ENCODE data around the gene EIF4E1B.

The EIF4E1B gene

GRCh38 chr5:176673651-176674583 is 43.4 kb downstream of the EIF4E1B start:
- no peaks in the 10 kb centered on the region for H3K9me3 ChIP-seq (ENCODE audit: low read length)
- H3K4me1 ChIP-seq (ENCODE audit: insufficient read depth, low read length) = no peaks in the 10 kb centered on the region
- H3K27ac ChIP-seq (ENCODE audit: low read depth, low read length) = no peak overlapping the region
- H3K27me3 ChIP-seq (ENCODE audit: control insufficient read depth in 1 of 2, insufficient read depth in 2 of 2, low read length in 2 of 2) = peaks cover 0 to 10% of the 10 kb centered on the region in 2 donors
- H3K4me3 ChIP-seq (ENCODE audit: low read depth in 1 of 2, low read length in 2 of 2) = no peak overlapping the region
- no peaks in the 10 kb centered on the region for H3K36me3 ChIP-seq (ENCODE audit: insufficient read depth, low read length)
- H3K9ac ChIP-seq (ENCODE audit: low read length) = no peak overlapping the region

DNA sequence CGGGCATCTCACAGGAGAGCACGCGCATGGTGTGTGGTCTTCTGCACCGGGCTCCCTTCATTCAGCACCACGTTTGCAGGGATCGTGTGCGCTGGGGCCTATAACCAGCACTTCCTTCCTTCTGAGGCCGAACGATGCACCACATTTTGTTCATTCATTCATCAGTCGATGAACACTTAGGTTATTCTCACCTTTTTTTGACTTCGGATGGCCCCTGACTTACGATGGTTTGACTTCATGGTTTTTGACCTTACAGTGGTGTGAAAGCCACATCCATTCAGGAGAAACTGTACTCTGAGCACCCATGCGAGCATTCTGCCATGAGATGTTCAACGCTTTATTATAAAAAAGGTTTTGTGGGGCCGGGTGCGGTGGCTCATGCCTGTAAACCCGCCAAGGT is 44.3 kb downstream of the EIF4E1B start:
- H3K27me3 ChIP-seq (ENCODE audit: control insufficient read depth in 1 of 2, insufficient read depth in 2 of 2, low read length in 2 of 2) = peaks cover 4 to 14% of the 10 kb centered on the region in 2 donors
- no peak overlapping the region for H3K27ac ChIP-seq (ENCODE audit: low read depth, low read length)
- no peak overlapping the region for H3K9ac ChIP-seq (ENCODE audit: low read length)
- no peak overlapping the region for H3K4me3 ChIP-seq (ENCODE audit: low read depth in 1 of 2, low read length in 2 of 2)
- no peaks in the 10 kb centered on the region for H3K4me1 ChIP-seq (ENCODE audit: insufficient read depth, low read length)
- H3K36me3 ChIP-seq (ENCODE audit: insufficient read depth, low read length) = no peaks in the 10 kb centered on the region
- H3K9me3 ChIP-seq (ENCODE audit: low read length) = no peaks in the 10 kb centered on the region

DNA sequence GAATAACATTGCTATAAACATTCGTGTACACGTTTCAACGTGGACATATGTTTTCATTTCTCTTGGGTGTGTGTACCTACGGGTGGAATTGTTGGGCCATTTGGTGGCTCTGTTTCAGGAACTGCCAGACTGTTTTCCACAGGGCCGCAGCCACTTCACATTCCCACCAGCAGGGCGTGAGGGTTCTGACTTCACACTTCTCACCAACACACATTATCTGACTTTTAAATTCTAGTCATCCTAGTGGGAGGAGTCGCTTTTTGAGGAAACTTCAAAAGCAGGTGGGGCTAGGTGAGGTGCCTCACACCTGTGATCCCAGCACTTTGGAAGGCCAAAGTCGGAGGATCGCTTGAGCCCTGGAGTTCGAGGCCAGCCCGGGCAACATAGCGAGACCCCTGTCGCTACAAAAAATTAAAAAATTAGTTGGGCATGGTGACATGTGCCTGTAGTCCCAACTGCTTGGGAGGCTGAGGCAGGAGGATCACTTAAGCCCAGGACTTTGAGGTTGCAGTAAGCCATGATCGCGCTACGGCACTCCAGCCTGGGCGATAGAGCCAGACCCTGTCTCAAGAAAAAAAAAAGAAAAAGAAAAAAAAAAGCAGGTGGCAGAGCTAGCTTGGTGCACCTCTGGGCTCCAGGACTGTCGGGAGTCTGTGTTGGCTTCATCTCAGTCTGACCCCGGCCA is 45.3 kb downstream of the EIF4E1B start:
- Histone ChIP-seq H3K27ac (ENCODE audit: low read depth, low read length) (no peak overlapping the region), H3K36me3 (ENCODE audit: insufficient read depth, low read length) (no peaks in the 10 kb centered on the region), H3K9me3 (ENCODE audit: low read length) (no peaks in the 10 kb centered on the region), H3K27me3 (ENCODE audit: control insufficient read depth in 1 of 2, insufficient read depth in 2 of 2, low read length in 2 of 2) (peaks cover 4 to 15% of the 10 kb centered on the region in 2 donors), H3K9ac (ENCODE audit: low read length) (no peak overlapping the region), H3K4me1 (ENCODE audit: insufficient read depth, low read length) (no peaks in the 10 kb centered on the region), H3K4me3 (ENCODE audit: low read depth in 1 of 2, low read length in 2 of 2) (no peak overlapping the region)

GRCh38 chr5:176676361-176676824 is 45.9 kb downstream of the EIF4E1B start:
- no peak overlapping the region for H3K9ac ChIP-seq (ENCODE audit: low read length)
- H3K27me3 ChIP-seq (ENCODE audit: control insufficient read depth in 1 of 2, insufficient read depth in 2 of 2, low read length in 2 of 2) = peaks cover 4 to 17% of the 10 kb centered on the region in 2 donors
- no peak overlapping the region for H3K27ac ChIP-seq (ENCODE audit: low read depth, low read length)
- H3K9me3 ChIP-seq (ENCODE audit: low read length) = no peaks in the 10 kb centered on the region
- no peaks in the 10 kb centered on the region for H3K4me1 ChIP-seq (ENCODE audit: insufficient read depth, low read length)
- no peak overlapping the region for H3K4me3 ChIP-seq (ENCODE audit: low read depth in 1 of 2, low read length in 2 of 2)
- H3K36me3 ChIP-seq (ENCODE audit: insufficient read depth, low read length) = no peaks in the 10 kb centered on the region

DNA sequence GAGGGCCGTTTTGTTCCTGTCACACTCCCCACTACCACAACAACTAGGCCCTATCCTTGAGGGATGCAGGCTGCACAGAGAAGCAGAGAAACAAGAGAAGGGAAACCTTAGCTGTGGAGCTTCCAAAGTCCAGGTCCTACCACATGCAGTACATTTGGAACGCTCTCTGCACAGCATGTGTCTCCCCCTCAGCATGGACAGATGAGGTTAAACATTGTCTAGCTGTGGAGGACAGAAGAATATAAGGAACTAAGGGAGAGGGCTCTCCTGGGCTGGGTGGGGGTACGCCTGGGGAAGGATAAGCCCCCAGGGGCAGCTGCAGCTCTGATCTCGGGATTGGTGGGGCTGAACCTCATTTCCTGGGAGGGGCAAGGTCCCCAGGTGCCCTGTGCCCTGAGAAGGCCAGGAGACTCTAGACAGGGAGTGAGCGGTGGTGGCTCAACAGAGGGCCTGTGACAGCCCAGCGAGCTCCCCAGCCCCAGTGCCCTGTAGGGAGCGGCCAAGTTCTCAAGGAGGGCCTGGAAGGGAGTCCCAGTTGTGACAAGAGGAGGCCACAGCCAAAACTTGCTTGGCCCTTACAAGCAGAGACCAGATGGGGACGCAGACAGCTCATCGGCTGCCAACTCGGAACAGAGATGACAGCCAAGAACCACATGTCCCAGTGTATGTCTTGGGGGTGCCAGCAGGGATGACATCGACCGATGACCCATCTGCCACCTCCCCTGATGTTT is 46.9 kb downstream of the EIF4E1B start:
- H3K36me3 ChIP-seq (ENCODE audit: insufficient read depth, low read length) = no peaks in the 10 kb centered on the region
- no peak overlapping the region for H3K9ac ChIP-seq (ENCODE audit: low read length)
- H3K9me3 ChIP-seq (ENCODE audit: low read length) = no peaks in the 10 kb centered on the region
- peaks cover 8 to 17% of the 10 kb centered on the region in 2 donors for H3K27me3 ChIP-seq (ENCODE audit: control insufficient read depth in 1 of 2, insufficient read depth in 2 of 2, low read length in 2 of 2)
- no peak overlapping the region for H3K4me3 ChIP-seq (ENCODE audit: low read depth in 1 of 2, low read length in 2 of 2)
- no peaks in the 10 kb centered on the region for H3K4me1 ChIP-seq (ENCODE audit: insufficient read depth, low read length)
- no peak overlapping the region for H3K27ac ChIP-seq (ENCODE audit: low read depth, low read length)

DNA sequence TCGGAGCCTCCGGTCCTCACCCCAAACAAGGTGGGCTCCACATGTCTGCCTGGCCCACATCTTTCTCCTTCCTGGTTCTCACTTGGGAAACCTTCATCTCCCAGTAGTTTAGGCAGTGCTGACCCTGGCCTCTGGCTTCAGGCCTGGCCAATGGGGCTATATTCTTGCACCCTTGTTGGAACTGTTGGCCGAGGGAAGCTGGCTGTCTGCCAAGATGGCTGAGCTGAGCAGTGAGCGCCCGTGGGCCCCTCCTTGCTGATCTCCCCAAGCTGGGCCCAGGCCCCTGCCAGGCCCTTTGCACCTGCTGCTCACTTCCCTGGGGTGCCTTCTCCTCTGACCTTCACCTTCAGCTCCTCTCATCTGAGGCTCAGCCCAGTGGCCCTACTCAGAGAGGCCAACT is 48.1 kb downstream of the EIF4E1B start:
- Histone ChIP-seq H3K27ac (ENCODE audit: low read depth, low read length) (no peak overlapping the region), H3K9me3 (ENCODE audit: low read length) (no peaks in the 10 kb centered on the region), H3K27me3 (ENCODE audit: control insufficient read depth in 1 of 2, insufficient read depth in 2 of 2, low read length in 2 of 2) (peaks cover 8 to 17% of the 10 kb centered on the region in 2 donors), H3K4me3 (ENCODE audit: low read depth in 1 of 2, low read length in 2 of 2) (no peak overlapping the region), H3K9ac (ENCODE audit: low read length) (no peak overlapping the region), H3K36me3 (ENCODE audit: insufficient read depth, low read length) (no peaks in the 10 kb centered on the region), H3K4me1 (ENCODE audit: insufficient read depth, low read length) (no peaks in the 10 kb centered on the region)

- H3K27ac ChIP-seq (ENCODE audit: low read depth, low read length) = no peak overlapping the region
- no peaks in the 10 kb centered on the region for H3K4me1 ChIP-seq (ENCODE audit: insufficient read depth, low read length)
- no peaks in the 10 kb centered on the region for H3K36me3 ChIP-seq (ENCODE audit: insufficient read depth, low read length)
- no peak overlapping the region for H3K9ac ChIP-seq (ENCODE audit: low read length)
- H3K4me3 ChIP-seq (ENCODE audit: low read depth in 1 of 2, low read length in 2 of 2) = no peak overlapping the region
- peaks cover 8 to 17% of the 10 kb centered on the region in 2 donors for H3K27me3 ChIP-seq (ENCODE audit: control insufficient read depth in 1 of 2, insufficient read depth in 2 of 2, low read length in 2 of 2)
- no peaks in the 10 kb centered on the region for H3K9me3 ChIP-seq (ENCODE audit: low read length)
These were observed 49.1 kb downstream of the EIF4E1B start for GRCh38 chr5:176679365-176680225.

DNA sequence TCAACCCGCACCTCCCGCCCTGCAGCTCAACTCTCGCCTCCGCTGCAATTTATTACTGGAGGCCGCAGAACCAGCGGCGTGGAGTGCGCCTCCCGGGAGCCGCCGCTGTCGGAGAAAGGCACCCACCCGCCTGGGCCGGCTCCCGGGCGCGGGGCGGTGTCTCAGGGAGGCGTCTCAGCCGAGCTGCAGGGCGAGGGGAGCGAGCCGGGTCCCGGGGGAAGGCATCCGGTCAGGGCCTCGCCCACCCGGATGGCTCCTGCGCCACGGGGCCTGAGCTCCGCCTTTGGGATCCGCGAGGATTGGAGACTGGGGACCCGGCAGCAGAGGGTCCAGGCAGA is 49.7 kb downstream of the EIF4E1B start:
- no peak overlapping the region for H3K4me3 ChIP-seq (ENCODE audit: low read depth in 1 of 2, low read length in 2 of 2)
- no peaks in the 10 kb centered on the region for H3K9me3 ChIP-seq (ENCODE audit: low read length)
- no peaks in the 10 kb centered on the region for H3K4me1 ChIP-seq (ENCODE audit: insufficient read depth, low read length)
- no peaks in the 10 kb centered on the region for H3K36me3 ChIP-seq (ENCODE audit: insufficient read depth, low read length)
- H3K27ac ChIP-seq (ENCODE audit: low read depth, low read length) = no peak overlapping the region
- no peak overlapping the region for H3K9ac ChIP-seq (ENCODE audit: low read length)
- peaks cover 8 to 17% of the 10 kb centered on the region in 2 donors for H3K27me3 ChIP-seq (ENCODE audit: control insufficient read depth in 1 of 2, insufficient read depth in 2 of 2, low read length in 2 of 2)

- Histone ChIP-seq H3K4me3 (ENCODE audit: low read depth in 1 of 2, low read length in 2 of 2) (no peak overlapping the region), H3K36me3 (ENCODE audit: insufficient read depth, low read length) (no peaks in the 10 kb centered on the region), H3K9me3 (ENCODE audit: low read length) (no peaks in the 10 kb centered on the region), H3K27ac (ENCODE audit: low read depth, low read length) (no peak overlapping the region), H3K4me1 (ENCODE audit: insufficient read depth, low read length) (no peaks in the 10 kb centered on the region), H3K27me3 (ENCODE audit: control insufficient read depth in 1 of 2, insufficient read depth in 2 of 2, low read length in 2 of 2) (peaks cover 8 to 17% of the 10 kb centered on the region in 2 donors), H3K9ac (ENCODE audit: low read length) (no peak overlapping the region)
These were observed 51.6 kb downstream of the EIF4E1B start for GRCh38 chr5:176682016-176682531.

- Histone ChIP-seq H3K27ac (ENCODE audit: low read depth, low read length) (no peak overlapping the region), H3K36me3 (ENCODE audit: insufficient read depth, low read length) (no peaks in the 10 kb centered on the region), H3K9ac (ENCODE audit: low read length) (no peak overlapping the region), H3K9me3 (ENCODE audit: low read length) (no peaks in the 10 kb centered on the region), H3K4me3 (ENCODE audit: low read depth in 1 of 2, low read length in 2 of 2) (no peak overlapping the region), H3K27me3 (ENCODE audit: control insufficient read depth in 1 of 2, insufficient read depth in 2 of 2, low read length in 2 of 2) (peaks cover 4 to 9% of the 10 kb centered on the region in 2 donors), H3K4me1 (ENCODE audit: insufficient read depth, low read length) (no peaks in the 10 kb centered on the region)
These were observed 54.5 kb downstream of the EIF4E1B start for GRCh38 chr5:176685010-176685409.
